Measurements from ENCODE around the gene TMEM214. TPM values are rescaled to one million over a fixed set of nuclear protein-coding genes. Genes with fewer than 3 reads are reported as not detected.

TMEM214 gene
- total and polyA plus RNA-seq, 2 of the 8 experiments (the other 6 are each of a cell fraction or from before 2014, with no cell fraction given): 49.7 to 71.0 TPM

DNA sequence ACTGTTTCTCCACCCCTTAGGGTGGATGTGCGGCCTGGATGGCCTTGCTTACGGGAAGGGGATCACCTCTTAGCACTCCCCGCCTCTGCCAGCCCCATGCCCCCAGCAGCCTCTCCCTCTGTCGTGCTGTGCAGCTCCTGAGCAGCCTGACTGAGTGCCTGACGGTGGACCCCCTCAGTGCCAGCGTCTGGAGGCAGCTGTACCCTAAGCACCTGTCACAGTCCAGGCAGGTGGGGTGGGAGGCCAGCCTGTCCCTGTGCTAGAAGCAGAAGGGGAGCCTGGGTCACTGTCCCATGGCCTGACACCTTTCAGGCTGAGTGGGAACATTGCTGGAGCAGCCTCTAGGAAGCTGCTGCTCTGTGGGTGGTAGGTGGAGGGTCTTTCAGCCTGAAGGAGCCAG, 5.2 kb downstream of the TMEM214 start:
- Histone ChIP-seq H2AK5ac (ENCODE audit: low read depth, low read length) (no peak overlapping the region), H2AFZ (ENCODE audit: low read length) (no peak overlapping the region), H3K18ac (ENCODE audit: extremely low read depth, low read length) (no peak overlapping the region), H3K4me3 (ENCODE audit: extremely low read depth in 1 of 4, insufficient read depth in 2 of 4, low read depth in 3 of 4, low read length in 4 of 4) (no peak overlapping the region), H3K36me3 (ENCODE audit: control insufficient read depth in 2 of 4, insufficient read depth in 4 of 4, low read length in 3 of 4) (peaks cover 22 to 55% (median 42%) of the 10 kb centered on the region in 4 experiments; a peak in 7 of 8 replicates), H2BK15ac (ENCODE audit: low read length) (no peak overlapping the region), H4K20me1 (replicated peaks in 1 of 2; ENCODE audit: control insufficient read depth in 1 of 2, insufficient read depth in 2 of 2, low read length in 2 of 2) (peaks cover 2 to 6% of the 10 kb centered on the region in 2 experiments), H4K91ac (replicated peaks; ENCODE audit: insufficient read length, low read length) (no peak overlapping the region), H2BK120ac (replicated peaks; ENCODE audit: low read depth, low read length) (no peak overlapping the region), H3K56ac (replicated peaks; ENCODE audit: insufficient read length, low read depth, low read length) (no peak overlapping the region), H4K5ac (ENCODE audit: insufficient read length, low read depth, low read length) (no peak overlapping the region), H3K9me3 (ENCODE audit: insufficient read depth in 2 of 2, low read depth in 1 of 2, low read length in 1 of 2) (no peaks in the 10 kb centered on the region), H3K23me2 (ENCODE audit: low read depth, low read length) (peaks cover 4% of the 10 kb centered on the region), H3K4me1 (replicated peaks in 1 of 4; ENCODE audit: control insufficient read depth in 3 of 4, insufficient read depth in 4 of 4, low read length in 3 of 4) (peaks cover 0 to 6% (median 0%) of the 10 kb centered on the region in 4 experiments; a peak in 3 of 7 replicates), H2BK5ac (ENCODE audit: low read depth, low read length) (no peak overlapping the region), H3K79me2 (ENCODE audit: control insufficient read depth in 1 of 2, insufficient read depth in 2 of 2, low read length in 2 of 2) (peaks cover 0 to 11% of the 10 kb centered on the region in 2 experiments; a peak in 1 of 4 replicates), H3K27ac (ENCODE audit: low read depth, low read length) (no peak overlapping the region), H3K4me2 (ENCODE audit: insufficient read depth in 1 of 2, low read depth in 2 of 2, low read length in 2 of 2) (no peak overlapping the region), H2BK12ac (ENCODE audit: low read depth, low read length) (no peak overlapping the region), H2BK20ac (ENCODE audit: low read length) (no peak overlapping the region), H3K14ac (ENCODE audit: insufficient read length) (no peak overlapping the region), H3K27me3 (replicated peaks in 1 of 4; ENCODE audit: control insufficient read depth in 3 of 4, extremely low read depth in 1 of 4, insufficient read depth in 3 of 4, low read length in 3 of 4) (no peaks in the 10 kb centered on the region), H3K23ac (ENCODE audit: insufficient read length) (no peak overlapping the region), H3K9ac (replicated peaks in 1 of 4; ENCODE audit: extremely low read depth in 1 of 4, low read depth in 3 of 4, low read length in 3 of 4) (no peak overlapping the region), H4K8ac (ENCODE audit: extremely low read depth, insufficient read depth, low read length) (no peak overlapping the region), H3K79me1 (ENCODE audit: low read depth, low read length) (no peaks in the 10 kb centered on the region; the same call in none of the 2 replicates), H3K4ac (replicated peaks; ENCODE audit: insufficient read length, low read depth, low read length) (no peak overlapping the region)
- CTCF ChIA-PET (ENCODE audit: partially characterized antibody): interaction anchor here (1.2 to 7.3 kb wide), 4 partner anchors 13 to 192 kb away, joined by 3 to 41 read pairs (median 4); no protein-coding TSS in a partner anchor
- POLR2A ChIA-PET (ENCODE audit: partially characterized antibody): interaction anchor here (1.2 to 6.0 kb wide), 3 partner anchors 12 to 18 kb away, joined by 3 to 42 read pairs (median 5); partner anchors contain the start of gene AGBL5
- FAIRE-seq (no peak), DNase-seq (ENCODE audit: low read depth in 1 of 2, low spot score in 2 of 2) (no peak)
- TF ChIP-seq MAFK (IDR thresholded peaks at IDR 0.05; ENCODE audit: low read depth, low read length) (no peak), SP4 (IDR thresholded peaks at IDR 0.05; ENCODE audit: low read length) (no peak), JUND (IDR thresholded peaks at IDR 0.05; ENCODE audit: low read length) (no peak), HDAC2 (IDR thresholded peaks at IDR 0.05; ENCODE audit: borderline replicate concordance in 1 of 2, low read depth in 2 of 2, low read length in 2 of 2) (no peak), YY1 (IDR thresholded peaks at IDR 0.05; ENCODE audit: low read depth, low read length) (no peak), SP1 (IDR thresholded peaks at IDR 0.05; ENCODE audit: low read depth, low read length) (no peak), TEAD4 (IDR thresholded peaks at IDR 0.05; ENCODE audit: low read depth, low read length) (no peak), CTBP2 (IDR thresholded peaks at IDR 0.05; ENCODE audit: borderline replicate concordance, insufficient read depth, insufficient read length, low read length) (no peak), BRCA1 (IDR thresholded peaks at IDR 0.05; ENCODE audit: low read depth, low read length) (no peak), BCL11A (IDR thresholded peaks at IDR 0.05; ENCODE audit: low read depth in 2 of 2, low read length in 2 of 2) (no peak)
- TF ChIP-seq, protein P1, sequence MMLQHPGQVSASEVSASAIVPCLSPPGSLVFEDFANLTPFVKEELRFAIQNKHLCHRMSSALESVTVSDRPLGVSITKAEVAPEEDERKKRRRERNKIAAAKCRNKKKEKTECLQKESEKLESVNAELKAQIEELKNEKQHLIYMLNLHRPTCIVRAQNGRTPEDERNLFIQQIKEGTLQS (IDR thresholded peaks at IDR 0.05; ENCODE audit: insufficient read depth, low read depth, low read length): no peak
- 89% methylated on average over 6 of the region's 6 CpGs; no CpG with 5 or more reads in 1 of the 2 experiments for WGBS, 2 experiments (ENCODE audit: extremely low coverage in 1 of 2, insufficient coverage in 1 of 2, insufficient read length in 1 of 2, insufficient replicate concordance in 2 of 2, low coverage in 1 of 2, low lambda C conversion rate in 2 of 2, missing lambda C conversion rate in 1 of 2)

Data from H1 (cell line).